ENCODE data around the gene KMT2A. TPM values are rescaled to one million over a fixed set of nuclear protein-coding genes. Genes with fewer than 3 reads are reported as not detected.

The KMT2A gene
- total and polyA plus RNA-seq, 2 donors (not counting 3 experiments of a cell fraction or from before 2014, with no cell fraction given), result 23.5 to 63.9 TPM

DNA sequence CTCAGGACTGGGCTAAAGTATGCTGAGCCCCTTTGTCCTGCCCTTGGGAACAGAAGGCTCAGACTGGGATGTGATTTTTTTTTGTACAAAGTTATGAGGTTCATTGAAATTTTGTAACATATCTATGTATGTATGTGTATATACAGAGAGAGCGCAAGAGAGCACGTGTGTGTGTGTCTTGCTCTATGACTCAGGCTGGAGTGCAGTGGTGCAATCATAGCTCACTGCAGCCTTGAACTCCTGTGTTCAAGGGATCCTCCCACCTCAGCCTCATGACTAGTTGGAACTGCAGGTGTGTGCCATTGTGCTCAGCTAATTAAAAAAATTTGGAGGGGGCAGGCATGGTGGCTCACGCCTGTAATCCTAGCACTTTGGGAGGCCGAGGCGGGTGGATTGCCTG lies 100.4 kb downstream of the KMT2A start:
- no TSS peak for BruUV-seq (replicated peaks)
- Histone ChIP-seq H3K79me2 (ENCODE audit: control insufficient read depth, insufficient read depth, low read length) (no peaks in the 10 kb centered on the region), H3K4me2 (ENCODE audit: insufficient read depth, low read length) (no peak overlapping the region), H3K27ac (ENCODE audit: insufficient read depth, low read depth, low read length) (no peak overlapping the region), H3K4me3 (replicated peaks in 1 of 3; ENCODE audit: insufficient read depth in 1 of 3, low read depth in 1 of 3, low read length in 3 of 3) (no peak overlapping the region), H3K9me3 (replicated peaks; ENCODE audit: control insufficient read depth, insufficient read depth, low read length) (no peaks in the 10 kb centered on the region), H3K9ac (replicated peaks; ENCODE audit: extremely low read depth, insufficient read depth, low read length) (no peak overlapping the region), H2AFZ (ENCODE audit: low read depth, low read length) (no peak overlapping the region), H3K9me1 (replicated peaks; ENCODE audit: control insufficient read depth, extremely low read depth, insufficient read depth, low read length) (no peaks in the 10 kb centered on the region), H4K20me1 (replicated peaks; ENCODE audit: control insufficient read depth, extremely low read depth, insufficient read depth, low read length) (no peaks in the 10 kb centered on the region), H3K4me1 (ENCODE audit: control insufficient read depth, extremely low read depth, insufficient read depth, low read length) (peaks cover under 1% of the 10 kb centered on the region), H3K36me3 (ENCODE audit: control insufficient read depth in 2 of 2, extremely low read depth in 1 of 2, insufficient read depth in 2 of 2, low read length in 2 of 2) (peaks cover 0 to 2% of the 10 kb centered on the region in 2 experiments), H3K27me3 (ENCODE audit: control insufficient read depth in 2 of 2, insufficient read depth in 2 of 2, low read length in 2 of 2) (no peaks in the 10 kb centered on the region)
- CTCF ChIA-PET, result no interaction called here
- POLR2A ChIA-PET, result no interaction called here
- FAIRE-seq (no peak), DNase-seq (ENCODE audit: low read depth, low spot score) (no peak)
- dilution Hi-C loops (cut with MboI; ENCODE audit: extremely low pct_ligation_motif_present, low sequenced_read_pairs) (no loop called here), intact Hi-C loops (cut with micrococcal nuclease) (no loop called here)
- TF ChIP-seq MAX (IDR thresholded peaks at IDR 0.05; ENCODE audit: insufficient read depth, insufficient read length) (no peak), CTCF (IDR thresholded peaks at IDR 0.05; ENCODE audit: extremely low read depth in 1 of 2, insufficient read depth in 1 of 2, low read depth in 1 of 2, low read length in 2 of 2) (no peak), EZH2 (IDR thresholded peaks at IDR 0.05; ENCODE audit: borderline replicate concordance, low read depth, low read length, severe bottlenecking) (no peak), GATA2 (IDR thresholded peaks at IDR 0.05; ENCODE audit: insufficient read depth, insufficient read length, low read depth, low read length) (no peak)

- H4K20me1 ChIP-seq (replicated peaks; ENCODE audit: control insufficient read depth, extremely low read depth, insufficient read depth, low read length), result no peaks in the 10 kb centered on the region
- FAIRE-seq (no peak), DNase-seq (ENCODE audit: low read depth, low spot score) (no peak)
- H3K4me2 ChIP-seq (ENCODE audit: insufficient read depth, low read length), result no peak overlapping the region
- H3K4me3 ChIP-seq (replicated peaks in 1 of 3; ENCODE audit: insufficient read depth in 1 of 3, low read depth in 1 of 3, low read length in 3 of 3), result no peak overlapping the region
- no peaks in the 10 kb centered on the region for H3K27me3 ChIP-seq (ENCODE audit: control insufficient read depth in 2 of 2, insufficient read depth in 2 of 2, low read length in 2 of 2)
- no peak overlapping the region for H3K9ac ChIP-seq (replicated peaks; ENCODE audit: extremely low read depth, insufficient read depth, low read length)
- intact Hi-C loops (cut with micrococcal nuclease), result no loop called here
- H3K27ac ChIP-seq (ENCODE audit: insufficient read depth, low read depth, low read length), result no peak overlapping the region
- BruUV-seq (replicated peaks), result no TSS peak
- H3K79me2 ChIP-seq (ENCODE audit: control insufficient read depth, insufficient read depth, low read length), result no peaks in the 10 kb centered on the region
- ChIA-PET POLR2A (no interaction called here), CTCF (no interaction called here)
- H3K36me3 ChIP-seq (ENCODE audit: control insufficient read depth in 2 of 2, extremely low read depth in 1 of 2, insufficient read depth in 2 of 2, low read length in 2 of 2), result peaks cover 0 to 2% of the 10 kb centered on the region in 2 experiments
- H3K4me1 ChIP-seq (ENCODE audit: control insufficient read depth, extremely low read depth, insufficient read depth, low read length), result no peaks in the 10 kb centered on the region
- dilution Hi-C loops (cut with MboI; ENCODE audit: extremely low pct_ligation_motif_present, low sequenced_read_pairs), result no loop called here
- H2AFZ ChIP-seq (ENCODE audit: low read depth, low read length), result no peak overlapping the region
- TF ChIP-seq MAX (IDR thresholded peaks at IDR 0.05; ENCODE audit: insufficient read depth, insufficient read length), result no peak
- no peak for TF ChIP-seq GATA2 (IDR thresholded peaks at IDR 0.05; ENCODE audit: insufficient read depth, insufficient read length, low read depth, low read length)
- H3K9me3 ChIP-seq (replicated peaks; ENCODE audit: control insufficient read depth, insufficient read depth, low read length), result no peaks in the 10 kb centered on the region
- H3K9me1 ChIP-seq (replicated peaks; ENCODE audit: control insufficient read depth, extremely low read depth, insufficient read depth, low read length), result no peaks in the 10 kb centered on the region
Measured at GRCh38 chr11:118537409-118537980, 101.2 kb downstream of the KMT2A start.
